ENCODE data around the gene PDCD4. TPM values are rescaled to one million over a fixed set of nuclear protein-coding genes. Genes with fewer than 3 reads are reported as not detected.

PDCD4 gene
- total RNA-seq, 1 experiment from 2014 or later, result 40.0 TPM

DNA sequence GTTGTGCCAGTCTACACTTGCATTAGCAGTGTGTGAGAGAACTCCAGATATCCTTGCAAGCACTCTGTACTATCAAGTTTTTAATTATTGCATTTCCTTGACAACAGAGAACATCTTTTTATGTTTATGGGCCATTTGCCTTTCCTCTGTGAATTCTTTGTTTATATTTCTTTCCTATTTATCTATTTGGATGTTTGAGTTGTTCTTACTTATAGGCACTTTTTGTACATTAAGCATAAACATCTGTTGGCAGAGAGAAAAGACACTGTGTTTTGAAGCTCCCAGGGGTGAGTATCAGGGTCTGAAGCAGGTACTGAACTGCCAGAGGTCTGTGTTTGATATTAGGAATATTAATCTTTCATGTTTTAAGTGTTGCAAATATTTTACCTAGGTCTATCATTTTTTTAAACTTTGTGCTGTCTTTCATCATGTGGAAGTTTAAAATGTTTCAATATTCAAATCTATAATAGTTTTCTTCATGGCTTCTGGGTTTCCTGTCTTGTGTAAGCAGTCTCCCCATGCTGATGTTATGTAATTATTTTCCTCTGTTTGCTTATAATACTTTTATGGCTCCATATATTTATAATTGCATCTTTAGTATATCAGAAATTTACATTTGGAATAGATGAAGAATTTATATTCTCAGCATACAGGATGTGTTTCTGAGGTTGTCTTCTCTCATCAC is 17.7 kb upstream of the PDCD4 start:
- Histone ChIP-seq H4K20me1 (ENCODE audit: insufficient read depth, low read depth, low read length) (no peaks in the 10 kb centered on the region), H3K36me3 (ENCODE audit: insufficient read depth, low read length) (no peaks in the 10 kb centered on the region), H3K9me3 (ENCODE audit: low read length) (no peaks in the 10 kb centered on the region), H3K9me2 (replicated peaks; ENCODE audit: insufficient read depth, low read length) (no peaks in the 10 kb centered on the region), H3K4me1 (ENCODE audit: low read length) (peaks cover 15% of the 10 kb centered on the region), H3K27me3 (ENCODE audit: low read length) (no peaks in the 10 kb centered on the region), H2AFZ (ENCODE audit: low read length) (no peak overlapping the region), H3K4me3 (ENCODE audit: low read length) (no peak overlapping the region), H3K79me2 (ENCODE audit: low read length) (no peaks in the 10 kb centered on the region), H3K9ac (ENCODE audit: low read length) (no peak overlapping the region), H3K4me2 (ENCODE audit: low read depth, low read length, poor library complexity, severe bottlenecking) (no peak overlapping the region), H3K27ac (ENCODE audit: low read length) (no peak overlapping the region)
- no peak for DNase-seq

DNA sequence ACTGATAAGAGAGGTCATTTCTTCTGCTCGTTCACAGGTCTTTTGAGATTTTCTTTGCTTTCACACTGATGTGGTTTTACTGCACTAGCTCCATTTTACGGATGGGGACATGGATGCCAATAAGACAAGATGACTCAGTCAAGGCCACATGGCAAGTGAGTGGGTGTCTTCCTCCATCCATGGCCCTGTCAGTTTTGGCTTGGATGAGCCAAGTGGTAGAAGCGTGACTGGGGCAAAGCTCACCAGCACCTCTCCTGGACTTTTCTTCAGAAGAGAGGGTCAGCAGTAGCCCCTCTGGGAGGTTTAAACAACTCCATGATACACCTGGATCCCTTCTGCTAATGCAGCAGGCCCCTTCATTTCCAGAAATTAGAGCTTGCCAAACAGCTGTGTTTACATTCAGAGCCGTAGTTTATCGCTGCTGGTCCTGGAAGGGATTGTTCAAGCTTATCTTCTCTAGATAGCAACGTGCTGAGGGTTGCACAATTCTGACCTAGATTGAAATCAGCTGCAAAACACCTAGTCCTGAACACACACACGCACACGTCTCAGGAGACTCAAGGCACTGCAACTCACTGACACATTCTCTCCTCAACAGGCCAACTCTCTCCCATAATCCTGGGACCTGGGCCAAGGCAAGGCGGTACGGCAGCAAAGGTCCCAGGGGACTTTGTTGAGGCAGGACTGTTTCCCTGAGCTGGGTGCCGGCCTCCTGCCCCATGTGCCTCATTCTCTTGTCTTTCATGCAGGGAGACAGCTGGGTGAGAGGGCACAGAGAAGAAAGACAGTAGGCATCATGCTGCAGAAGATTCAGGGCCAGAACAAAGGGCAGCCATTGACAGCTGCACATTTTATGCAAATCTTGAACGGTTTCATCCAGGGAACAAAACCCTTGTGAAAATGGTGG is 14.2 kb upstream of the PDCD4 start:
- no peaks in the 10 kb centered on the region for H3K9me3 ChIP-seq (ENCODE audit: low read length)
- peaks cover 33% of the 10 kb centered on the region for H3K4me1 ChIP-seq (ENCODE audit: low read length)
- no peaks in the 10 kb centered on the region for H3K36me3 ChIP-seq (ENCODE audit: insufficient read depth, low read length)
- H3K27me3 ChIP-seq (ENCODE audit: low read length), result no peaks in the 10 kb centered on the region
- H2AFZ ChIP-seq (ENCODE audit: low read length), result peak overlapping the region; percentile 20; the same call in 1 of the 2 replicates
- H3K4me2 ChIP-seq (ENCODE audit: low read depth, low read length, poor library complexity, severe bottlenecking), result peak overlapping the region; percentile 51
- H3K9ac ChIP-seq (ENCODE audit: low read length), result no peak overlapping the region
- no peaks in the 10 kb centered on the region for H3K79me2 ChIP-seq (ENCODE audit: low read length)
- H3K27ac ChIP-seq (ENCODE audit: low read length), result 0 out of 2 replicates have a peak overlapping the region, but pooled peaks have one; percentile 22
- no peaks in the 10 kb centered on the region for H3K9me2 ChIP-seq (replicated peaks; ENCODE audit: insufficient read depth, low read length)
- no peaks in the 10 kb centered on the region for H4K20me1 ChIP-seq (ENCODE audit: insufficient read depth, low read depth, low read length)
- DNase-seq, result peak; percentile 65
- H3K4me3 ChIP-seq (ENCODE audit: low read length), result peak overlapping the region; percentile 30; the same call in 1 of the 2 replicates

DNA sequence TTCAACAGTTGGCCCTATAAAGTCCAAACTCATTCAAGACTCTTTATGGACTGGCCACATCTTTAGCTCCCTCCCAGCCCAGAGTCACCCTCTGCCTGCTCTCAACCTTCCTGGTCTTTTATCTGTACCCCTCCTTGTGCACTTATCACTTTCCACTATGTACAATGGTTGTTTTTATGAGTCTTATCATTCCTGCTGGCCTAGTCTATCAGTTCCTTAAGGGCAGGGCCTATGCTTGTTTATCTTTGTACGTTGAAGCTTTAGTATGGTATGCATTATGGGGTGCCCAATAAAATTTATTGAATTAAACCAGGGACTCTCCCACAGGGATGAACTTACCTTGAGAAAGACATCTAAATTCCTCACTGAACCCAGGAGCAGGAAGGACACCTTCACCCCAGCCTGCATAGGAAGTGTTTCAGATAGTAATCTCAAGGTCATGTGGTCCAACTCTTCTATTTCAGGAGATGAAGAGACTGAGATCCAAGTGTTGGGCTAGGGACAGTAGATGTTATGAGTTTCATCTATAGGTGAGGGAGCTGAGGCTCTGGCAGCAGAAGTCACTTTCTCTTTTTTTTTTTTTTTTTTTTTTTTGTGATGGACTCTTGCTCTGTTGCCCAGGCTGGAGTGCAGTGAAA is 13.3 kb upstream of the PDCD4 start:
- 0 out of 2 replicates have a peak overlapping the region, but pooled peaks have one; percentile 22 for H3K27ac ChIP-seq (ENCODE audit: low read length)
- no peaks in the 10 kb centered on the region for H4K20me1 ChIP-seq (ENCODE audit: insufficient read depth, low read depth, low read length)
- no peak for DNase-seq
- no peaks in the 10 kb centered on the region for H3K9me3 ChIP-seq (ENCODE audit: low read length)
- H2AFZ ChIP-seq (ENCODE audit: low read length), result peak overlapping the region; percentile 20; the same call in 1 of the 2 replicates
- H3K9me2 ChIP-seq (replicated peaks; ENCODE audit: insufficient read depth, low read length), result no peaks in the 10 kb centered on the region
- peaks cover 33% of the 10 kb centered on the region for H3K4me1 ChIP-seq (ENCODE audit: low read length)
- H3K9ac ChIP-seq (ENCODE audit: low read length), result no peak overlapping the region
- no peaks in the 10 kb centered on the region for H3K79me2 ChIP-seq (ENCODE audit: low read length)
- H3K4me3 ChIP-seq (ENCODE audit: low read length), result no peak overlapping the region
- H3K27me3 ChIP-seq (ENCODE audit: low read length), result no peaks in the 10 kb centered on the region
- H3K36me3 ChIP-seq (ENCODE audit: insufficient read depth, low read length), result no peaks in the 10 kb centered on the region
- H3K4me2 ChIP-seq (ENCODE audit: low read depth, low read length, poor library complexity, severe bottlenecking), result peak overlapping the region; percentile 51

DNA sequence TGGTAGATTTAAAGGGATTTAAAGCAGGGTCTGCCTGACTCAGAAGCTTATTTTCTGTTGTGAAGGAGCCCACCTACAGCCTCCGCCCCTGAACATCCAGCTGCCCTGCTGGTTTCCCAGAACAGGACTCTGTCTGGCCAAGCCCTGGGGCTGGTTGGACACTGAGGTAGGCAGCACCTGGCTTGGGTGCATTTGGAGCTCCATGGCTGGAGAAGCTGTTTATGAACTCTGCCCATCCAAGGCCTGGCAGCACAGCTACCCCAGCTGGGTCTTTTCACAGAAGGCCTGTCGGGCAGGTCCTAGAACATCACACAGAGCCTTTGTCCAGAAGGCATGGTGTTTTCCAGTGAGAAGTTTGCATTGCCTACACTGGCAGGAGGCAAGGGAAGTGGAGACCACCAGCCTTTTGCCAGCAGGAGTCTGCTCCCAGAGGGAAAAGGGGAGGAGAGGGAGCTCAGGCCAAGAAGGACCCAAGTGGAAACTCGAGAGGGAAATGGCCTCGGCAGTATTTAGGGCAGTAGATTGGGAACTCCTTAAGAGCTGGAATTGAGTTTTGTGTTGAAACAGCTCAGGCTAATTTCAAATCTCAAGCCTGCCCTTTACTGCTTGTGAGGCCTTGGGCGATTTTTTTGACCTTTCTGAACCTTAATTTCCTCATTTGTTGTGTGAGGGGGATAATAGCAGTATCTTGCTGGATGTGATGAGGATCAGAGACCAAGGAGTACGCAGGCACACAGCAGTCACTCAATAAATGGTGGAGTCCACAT is 12.3 kb upstream of the PDCD4 start:
- Histone ChIP-seq H3K4me3 (ENCODE audit: low read length) (no peak overlapping the region), H3K27ac (ENCODE audit: low read length) (no peak overlapping the region), H3K36me3 (ENCODE audit: insufficient read depth, low read length) (no peaks in the 10 kb centered on the region), H3K9me3 (ENCODE audit: low read length) (no peaks in the 10 kb centered on the region), H4K20me1 (ENCODE audit: insufficient read depth, low read depth, low read length) (no peaks in the 10 kb centered on the region), H2AFZ (ENCODE audit: low read length) (no peak overlapping the region), H3K9ac (ENCODE audit: low read length) (no peak overlapping the region), H3K9me2 (replicated peaks; ENCODE audit: insufficient read depth, low read length) (no peaks in the 10 kb centered on the region), H3K79me2 (ENCODE audit: low read length) (no peaks in the 10 kb centered on the region), H3K4me1 (ENCODE audit: low read length) (peaks cover 37% of the 10 kb centered on the region), H3K27me3 (ENCODE audit: low read length) (no peaks in the 10 kb centered on the region), H3K4me2 (ENCODE audit: low read depth, low read length, poor library complexity, severe bottlenecking) (no peak overlapping the region)
- DNase-seq, result no peak

DNA sequence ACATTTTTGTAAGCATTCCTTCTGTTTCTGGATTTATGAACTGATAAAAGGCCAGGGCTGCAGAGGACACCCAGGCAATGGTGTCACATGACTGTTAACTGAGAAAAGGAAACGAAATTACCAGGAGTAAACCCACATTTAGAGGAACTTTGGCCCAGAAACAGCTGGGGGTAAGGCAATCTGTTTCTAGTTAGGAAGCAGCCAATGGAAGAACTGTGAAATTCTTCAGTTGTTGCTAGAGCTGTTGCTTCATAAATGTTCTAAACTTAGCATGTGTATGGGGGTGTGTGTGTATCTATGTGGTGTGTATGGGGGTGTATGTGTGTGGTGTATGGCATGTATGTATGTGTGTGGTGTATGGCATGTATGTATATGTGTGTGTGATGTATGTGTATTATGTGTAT is 11.8 kb upstream of the PDCD4 start:
- DNase-seq, result no peak
- H3K9me3 ChIP-seq (ENCODE audit: low read length), result no peaks in the 10 kb centered on the region
- H4K20me1 ChIP-seq (ENCODE audit: insufficient read depth, low read depth, low read length), result no peaks in the 10 kb centered on the region
- peak overlapping the region; percentile 9 for H3K4me2 ChIP-seq (ENCODE audit: low read depth, low read length, poor library complexity, severe bottlenecking)
- no peaks in the 10 kb centered on the region for H3K27me3 ChIP-seq (ENCODE audit: low read length)
- peaks cover 43% of the 10 kb centered on the region for H3K4me1 ChIP-seq (ENCODE audit: low read length)
- no peak overlapping the region for H2AFZ ChIP-seq (ENCODE audit: low read length)
- no peaks in the 10 kb centered on the region for H3K79me2 ChIP-seq (ENCODE audit: low read length)
- H3K4me3 ChIP-seq (ENCODE audit: low read length), result no peak overlapping the region
- H3K9ac ChIP-seq (ENCODE audit: low read length), result no peak overlapping the region
- no peaks in the 10 kb centered on the region for H3K9me2 ChIP-seq (replicated peaks; ENCODE audit: insufficient read depth, low read length)
- no peak overlapping the region for H3K27ac ChIP-seq (ENCODE audit: low read length)
- no peaks in the 10 kb centered on the region for H3K36me3 ChIP-seq (ENCODE audit: insufficient read depth, low read length)

DNA sequence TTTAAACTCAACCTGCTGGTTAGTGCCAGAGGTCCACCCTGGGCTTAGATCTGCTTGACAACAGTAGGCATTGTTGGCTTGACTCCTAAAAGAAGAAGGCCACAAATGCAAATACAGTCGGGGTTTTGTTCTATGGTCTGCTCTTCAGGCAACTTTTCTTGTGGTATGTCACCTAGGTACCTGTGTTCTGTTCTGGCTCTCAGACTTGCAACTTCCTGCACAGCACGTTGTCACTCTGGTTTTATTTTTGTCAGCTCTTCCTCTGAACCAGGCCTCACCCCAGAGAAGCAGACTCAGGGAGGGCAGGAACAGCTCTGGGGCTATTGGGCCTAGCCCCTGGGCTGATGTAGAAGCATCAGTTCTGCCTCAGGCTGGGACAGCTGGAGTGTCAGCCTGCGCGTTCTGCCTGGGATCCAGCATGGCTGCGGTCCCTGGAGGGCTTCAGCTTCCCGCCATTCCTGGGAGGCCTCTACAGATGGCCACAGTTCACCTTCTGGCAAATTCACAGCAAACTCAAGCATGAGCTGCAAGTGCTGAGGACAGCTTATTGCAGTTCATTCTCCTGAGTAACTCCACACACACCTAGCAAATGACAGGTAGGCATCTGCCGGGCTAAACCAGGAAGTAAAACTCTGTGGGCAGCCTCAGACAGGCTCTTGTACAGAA is 11.0 kb upstream of the PDCD4 start:
- Histone ChIP-seq H3K4me3 (ENCODE audit: low read length) (no peak overlapping the region), H3K27me3 (ENCODE audit: low read length) (no peaks in the 10 kb centered on the region), H3K4me1 (ENCODE audit: low read length) (peaks cover 51% of the 10 kb centered on the region), H3K9me2 (replicated peaks; ENCODE audit: insufficient read depth, low read length) (no peaks in the 10 kb centered on the region), H3K27ac (ENCODE audit: low read length) (no peak overlapping the region), H3K36me3 (ENCODE audit: insufficient read depth, low read length) (no peaks in the 10 kb centered on the region), H4K20me1 (ENCODE audit: insufficient read depth, low read depth, low read length) (no peaks in the 10 kb centered on the region), H3K79me2 (ENCODE audit: low read length) (no peaks in the 10 kb centered on the region), H3K9me3 (ENCODE audit: low read length) (no peaks in the 10 kb centered on the region), H3K9ac (ENCODE audit: low read length) (no peak overlapping the region; the same call in 1 of the 2 replicates), H3K4me2 (ENCODE audit: low read depth, low read length, poor library complexity, severe bottlenecking) (peak overlapping the region; percentile 29), H2AFZ (ENCODE audit: low read length) (peak overlapping the region; percentile 70)
- DNase-seq, result no peak

DNA sequence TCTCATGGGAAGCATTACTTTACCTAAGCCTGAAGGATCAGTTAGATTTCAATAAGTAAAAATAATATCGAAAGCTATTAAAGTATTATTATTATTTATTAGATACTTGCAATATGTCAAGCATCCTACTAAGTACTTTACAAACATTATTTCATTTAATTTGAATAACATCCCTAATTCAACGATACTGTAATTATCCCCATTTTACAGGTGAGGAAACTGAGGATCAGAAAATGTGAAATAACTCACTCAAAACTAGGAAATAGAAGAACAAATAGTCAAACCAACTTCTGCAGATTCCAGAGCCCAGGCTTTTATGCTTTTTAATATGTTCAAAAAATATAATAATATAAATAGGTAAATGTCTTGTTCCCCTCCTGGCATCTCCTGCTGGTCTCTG is 10.3 kb upstream of the PDCD4 start:
- Histone ChIP-seq H3K4me2 (ENCODE audit: low read depth, low read length, poor library complexity, severe bottlenecking) (peak overlapping the region; percentile 29), H3K4me3 (ENCODE audit: low read length) (no peak overlapping the region), H4K20me1 (ENCODE audit: insufficient read depth, low read depth, low read length) (no peaks in the 10 kb centered on the region)

More for the DNA sequence above, 10.3 kb upstream of the PDCD4 start:
- no peaks in the 10 kb centered on the region for H3K9me3 ChIP-seq (ENCODE audit: low read length)
- H2AFZ ChIP-seq (ENCODE audit: low read length), result no peak overlapping the region; the same call in 1 of the 2 replicates
- no peak overlapping the region for H3K27ac ChIP-seq (ENCODE audit: low read length)
- H3K9ac ChIP-seq (ENCODE audit: low read length), result no peak overlapping the region
- no peaks in the 10 kb centered on the region for H3K79me2 ChIP-seq (ENCODE audit: low read length)
- no peaks in the 10 kb centered on the region for H3K27me3 ChIP-seq (ENCODE audit: low read length)
- peaks cover 58% of the 10 kb centered on the region for H3K4me1 ChIP-seq (ENCODE audit: low read length)
- no peaks in the 10 kb centered on the region for H3K36me3 ChIP-seq (ENCODE audit: insufficient read depth, low read length)
- no peaks in the 10 kb centered on the region for H3K9me2 ChIP-seq (replicated peaks; ENCODE audit: insufficient read depth, low read length)
- DNase-seq, result no peak
